HCT116 (cell line): ENCODE data around the gene SYNE2. TPM values are rescaled to one million over a fixed set of nuclear protein-coding genes. Genes with fewer than 3 reads are reported as not detected.

Experiments
- ATAC-seq: fragments of 200-7000 bp; cut with Tn5 transposase; 2 replicates; pipeline ENCODE4 v1.9.1; 2020; ENCODE audit warnings: mild to moderate bottlenecking, moderate library complexity
- BruUV-seq: library from RNA; stranded (reverse); fragments of 400-500 nt; replicated peaks from 2 replicates; lab custom pipeline; 2021; lab: Mats Ljungman, UMichigan
- CTCF ChIA-PET: fragments of 300-600 bp; sonication (Branson Sonifier 250); formaldehyde crosslinking; loops from one replicate; lab custom pipeline; 2021; ENCODE audit warnings: antibody characterized with exemption; lab: Charles Lee
- POLR2A ChIA-PET: fragments of 300-600, 350-600 bp; sonication (Branson Sonifier 250); formaldehyde crosslinking; loops from one replicate; lab custom pipeline; 2021; ENCODE audit warnings: antibody characterized with exemption; lab: Charles Lee
- RAD21 ChIA-PET, 2 experiments: fragments of 300-600 bp; sonication (Branson Sonifier 250); formaldehyde crosslinking; loops; one replicate each; lab custom pipeline; 2023; ENCODE audit warnings: low total read pairs in 2 of 2; ENCODE audit not compliant: uncharacterized antibody in 2 of 2, unreplicated experiment in 2 of 2, low non-redundant PET in 1 of 2; lab: Charles Lee
- DNase-seq: peaks from one replicate; pipeline ENCODE4 v3.0.0-alpha.2; 2010; ENCODE audit warnings: low read depth, low spot score
- H2AFZ ChIP-seq: fragments of 200-600 bp; shearing (Covaris generic), sonication (generic); 2 replicates; pipeline ENCODE4 v1.6.1; 2017; ENCODE audit warnings: low read depth, mixed run types, mixed read lengths, antibody characterized with exemption, low read length; ENCODE audit not compliant: poor library complexity, severe bottlenecking
- H3K27ac ChIP-seq: 2 replicates; pipeline ENCODE4 v1.5.1; 2012; ENCODE audit warnings: low read depth, low read length
- H3K27me3 ChIP-seq: fragments of 200-600 bp; sonication (generic); 2 replicates; pipeline ENCODE4 v1.6.1; 2016; ENCODE audit warnings: mixed run types, low read length, mixed read lengths; ENCODE audit not compliant: insufficient read depth
- H3K36me3 ChIP-seq, 2 experiments: fragments of 200-500 bp in 1 of 2; fragments of 200-600 bp in 1 of 2; sonication (Bioruptor generic) in 1 of 2; sonication (generic) in 1 of 2; 2 replicates each; pipeline versions ENCODE4 v1.5.1 to v1.6.1; 2014 to 2016; ENCODE audit warnings: low read length in 2 of 2, inconsistent platforms in 1 of 2, mixed read lengths in 1 of 2, mixed run types in 1 of 2; ENCODE audit not compliant: insufficient read depth in 2 of 2, control insufficient read depth in 1 of 2
- H3K4me1 ChIP-seq, 2 experiments: fragments of 200-600 bp in 1 of 2; sonication (generic) in 1 of 2; 2 replicates each; pipeline versions ENCODE4 v1.5.1 to v1.6.1; 2012 to 2017; ENCODE audit warnings: low read length in 2 of 2, inconsistent platforms in 1 of 2, mild to moderate bottlenecking in 1 of 2, mixed read lengths in 1 of 2, mixed run types in 1 of 2, moderate library complexity in 1 of 2; ENCODE audit not compliant: insufficient read depth in 2 of 2, control insufficient read depth in 1 of 2
- H3K4me2 ChIP-seq: fragments of 200-600 bp; sonication (generic); 2 replicates; pipeline ENCODE4 v1.6.1; 2017; ENCODE audit warnings: mixed run types, low read length, mixed read lengths
- H3K4me3 ChIP-seq, 2 experiments: fragments of 200-600 bp in 1 of 2; sonication (generic) in 1 of 2; replicated peaks in 1 of 2; 2 replicates each; pipeline ENCODE4 v1.5.1; 2011 to 2016; ENCODE audit warnings: low read length in 2 of 2, control low read depth in 1 of 2, low read depth in 1 of 2, mild to moderate bottlenecking in 1 of 2, mixed read lengths in 1 of 2, mixed run types in 1 of 2
- H3K79me2 ChIP-seq: fragments of 200-600 bp; sonication (generic); 2 replicates; pipeline ENCODE4 v1.6.1; 2017; ENCODE audit warnings: mild to moderate bottlenecking, mixed run types, low read length, moderate library complexity, mixed read lengths; ENCODE audit not compliant: insufficient read depth
- H3K9ac ChIP-seq: fragments of 200-600 bp; sonication (generic); 2 replicates; pipeline ENCODE4 v1.6.1; 2016; ENCODE audit warnings: low read length, mixed read lengths
- H3K9me2 ChIP-seq: fragments of 200-600 bp; sonication (generic), shearing (Covaris generic); 2 replicates; pipeline ENCODE4 v1.6.1; 2017; ENCODE audit warnings: mixed run types, mild to moderate bottlenecking, moderate library complexity; ENCODE audit not compliant: insufficient read depth
- H3K9me3 ChIP-seq, 2 experiments: fragments of 200-500 bp in 1 of 2; fragments of 200-600 bp in 1 of 2; sonication (Bioruptor generic) in 1 of 2; sonication (generic) in 1 of 2; 2 replicates each; pipeline ENCODE4 v1.6.1; 2014 to 2017; ENCODE audit warnings: low read length in 2 of 2, mixed read lengths in 2 of 2, inconsistent platforms in 1 of 2, low read depth in 1 of 2, mild to moderate bottlenecking in 1 of 2, mixed run types in 1 of 2, moderate library complexity in 1 of 2; ENCODE audit not compliant: control insufficient read depth in 1 of 2, insufficient read depth in 1 of 2
- H4K20me1 ChIP-seq: fragments of 200-600 bp; sonication (generic), shearing (Covaris generic); 2 replicates; pipeline ENCODE4 v1.6.1; 2017; ENCODE audit warnings: mixed run types, mild to moderate bottlenecking, moderate library complexity; ENCODE audit not compliant: insufficient read depth
- CBX3 ChIP-seq: IDR thresholded peaks from 2 replicates; pipeline ENCODE4 v1.6.1; 2012; ENCODE audit warnings: low read depth
- EGR1 ChIP-seq: IDR thresholded peaks from 2 replicates; pipeline ENCODE4 v1.6.1; 2012; ENCODE audit warnings: low read depth
- FOSL1 ChIP-seq: IDR thresholded peaks from 2 replicates; pipeline ENCODE4 v1.6.1; 2012; ENCODE audit warnings: low read depth
- JUND ChIP-seq: IDR thresholded peaks from 2 replicates; pipeline ENCODE4 v1.6.1; 2012
- MAX ChIP-seq: IDR thresholded peaks from 2 replicates; pipeline ENCODE4 v1.6.1; 2012
- POLR2A ChIP-seq: IDR thresholded peaks from 2 replicates; pipeline ENCODE4 v1.7.0; 2011; ENCODE audit warnings: borderline replicate concordance; ENCODE audit not compliant: insufficient read depth, insufficient read length; ENCODE audit errors: extremely low read depth
- POLR2AphosphoS5 ChIP-seq: IDR thresholded peaks from 2 replicates; pipeline ENCODE4 v1.6.1; 2011; ENCODE audit warnings: mild to moderate bottlenecking, low read depth, low read length, moderate library complexity
- RAD21 ChIP-seq: IDR thresholded peaks from 2 replicates; pipeline ENCODE4 v1.6.1; 2012; ENCODE audit warnings: low read depth, mild to moderate bottlenecking
- SIN3A ChIP-seq: IDR thresholded peaks from 2 replicates; pipeline ENCODE4 v1.6.1; 2012; ENCODE audit warnings: low read depth
- SP1 ChIP-seq: IDR thresholded peaks from 2 replicates; pipeline ENCODE4 v1.6.1; 2012; ENCODE audit warnings: low read depth
- SRF ChIP-seq: IDR thresholded peaks from 2 replicates; pipeline ENCODE4 v1.6.1; 2012; ENCODE audit warnings: low read depth
- YY1 ChIP-seq: IDR thresholded peaks from 2 replicates; pipeline ENCODE4 v1.6.1; 2011; ENCODE audit warnings: low read length, low read depth, moderate library complexity, mild to moderate bottlenecking; ENCODE audit not compliant: insufficient replicate concordance; ENCODE audit errors: extremely low read depth
- ZFX ChIP-seq: fragments of 450-650 bp; IDR thresholded peaks from 2 replicates; pipeline ENCODE4 v1.6.1; 2017
- ZNF274 ChIP-seq: fragments of 200-500 bp; sonication (Bioruptor generic); IDR thresholded peaks from 2 replicates; pipeline ENCODE4 v1.6.1; 2014; ENCODE audit warnings: mild to moderate bottlenecking, low read depth, low read length, inconsistent platforms
- intact Hi-C: fragments of 100-400 bp; cut with micrococcal nuclease; formaldehyde crosslinking; loops from 2 replicates; pipeline ENCODE4 v1.10.0; 2022
- total RNA-seq: library from RNA; stranded (reverse); gene quantifications from one replicate; pipeline ENCODE4 v1.2.1, GENCODE V29; 2021; ENCODE audit not compliant: unreplicated experiment
- TF ChIP-seq, protein P1 (sequence below), 3 experiments: fragments of 200-600 bp in 1 of 3; sonication (generic) in 1 of 3; IDR thresholded peaks in 2 of 3; conservative IDR thresholded peaks in 1 of 3; 2 replicates each; pipeline ENCODE4 v1.5.1; 2012 to 2017; ENCODE audit warnings: low read depth in 2 of 3, low read length in 2 of 3, antibody characterized with exemption in 1 of 3, borderline replicate concordance in 1 of 3, control low read depth in 1 of 3, mild to moderate bottlenecking in 1 of 3, mixed read lengths in 1 of 3, mixed run types in 1 of 3, moderate library complexity in 1 of 3; ENCODE audit not compliant: insufficient read depth in 1 of 3
- TF ChIP-seq, protein P2 (sequence below): IDR thresholded peaks from 2 replicates; pipeline ENCODE4 v1.6.1; 2011; ENCODE audit warnings: mild to moderate bottlenecking, low read length, moderate library complexity; ENCODE audit not compliant: insufficient replicate concordance; ENCODE audit errors: extremely low read depth

Gene SYNE2
- total RNA-seq, 1 experiment from 2014 or later: 28.8 TPM

DNA sequence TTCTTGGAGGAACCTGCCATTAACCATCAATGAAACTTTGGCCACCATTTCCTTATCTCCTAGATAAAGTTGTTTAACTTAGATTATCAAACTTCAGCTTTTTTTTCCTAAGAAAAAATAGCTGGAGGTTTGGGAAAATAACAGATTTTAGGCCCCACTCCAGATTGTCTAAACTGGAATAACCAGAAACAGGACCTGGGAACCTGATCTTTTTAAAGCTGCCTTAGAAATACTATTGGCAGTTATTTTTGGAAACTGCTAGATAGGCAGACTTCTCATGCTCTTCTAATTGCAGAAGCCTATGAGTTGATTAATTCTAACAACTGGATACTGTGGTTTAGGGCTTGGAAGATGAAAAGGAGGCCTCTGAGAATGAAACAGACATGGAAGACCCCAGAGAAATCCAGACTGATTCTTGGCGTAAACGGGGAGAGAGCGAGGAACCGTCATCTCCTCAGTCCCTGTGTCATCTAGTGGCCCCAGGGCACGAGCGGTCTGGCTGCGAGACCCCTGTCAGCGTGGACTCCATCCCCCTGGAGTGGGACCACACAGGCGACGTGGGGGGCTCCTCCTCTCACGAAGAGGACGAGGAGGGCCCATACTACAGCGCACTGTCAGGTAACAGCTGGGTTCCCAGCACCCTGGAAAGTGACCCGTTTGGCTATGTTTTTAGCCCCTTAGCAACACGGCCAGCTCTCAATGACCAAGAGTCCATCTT is 361.2 kb downstream of the SYNE2 start:
- Histone ChIP-seq H3K27me3 (no peaks in the 10 kb centered on the region), H3K9me3 (no peaks in the 10 kb centered on the region), H3K9me2 (no peaks in the 10 kb centered on the region), H3K79me2 (no peaks in the 10 kb centered on the region), H3K27ac (no peak overlapping the region), H3K36me3 (peaks cover 4 to 7% of the 10 kb centered on the region in 2 experiments; a peak in 1 of 4 replicates), H3K9ac (no peak overlapping the region), H4K20me1 (no peaks in the 10 kb centered on the region), H3K4me3 (no peak overlapping the region), H2AFZ (no peak overlapping the region), H3K4me1 (no peaks in the 10 kb centered on the region), H3K4me2 (no peak overlapping the region)
- no TSS peak for BruUV-seq
- ChIA-PET POLR2A (no interaction called here), RAD21 (no interaction called here), CTCF (no interaction called here)
- intact Hi-C loops: no loop called here
- no peak for TF ChIP-seq CBX3
- no peak for TF ChIP-seq FOSL1
- DNase-seq (no peak), ATAC-seq (no peak)

DNA sequence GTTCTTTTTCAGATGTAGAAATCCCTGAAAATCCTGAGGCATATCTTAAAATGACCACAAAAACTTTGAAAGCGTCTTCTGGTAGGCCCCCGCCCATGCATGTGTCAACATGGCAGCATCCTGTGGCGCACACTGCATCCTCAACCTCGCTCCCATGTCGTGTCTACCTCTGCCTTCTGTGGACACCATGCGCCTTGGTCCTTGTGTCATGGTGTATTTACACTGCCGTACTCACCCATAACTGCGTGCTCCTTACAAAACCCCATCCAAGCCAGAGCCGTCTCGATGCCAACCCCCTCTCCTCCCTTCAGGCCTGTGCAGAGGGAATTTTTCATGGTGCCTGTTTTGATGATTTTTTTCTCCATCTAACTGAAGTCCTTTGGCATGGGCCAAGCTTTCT is 362.5 kb downstream of the SYNE2 start:
- no peaks in the 10 kb centered on the region for H3K27me3 ChIP-seq
- H3K9me3 ChIP-seq: no peaks in the 10 kb centered on the region
- no TSS peak for BruUV-seq
- H2AFZ ChIP-seq: no peak overlapping the region
- H3K27ac ChIP-seq: no peak overlapping the region
- DNase-seq: no peak
- no peak overlapping the region for H3K9ac ChIP-seq
- POLR2A ChIA-PET: no interaction called here
- no peaks in the 10 kb centered on the region for H3K79me2 ChIP-seq
- TF ChIP-seq SRF: no peak
- TF ChIP-seq ZNF274: no peak
- no peak for TF ChIP-seq SP1
- no peak for TF ChIP-seq YY1
- TF ChIP-seq FOSL1: no peak
- TF ChIP-seq, protein P1, sequence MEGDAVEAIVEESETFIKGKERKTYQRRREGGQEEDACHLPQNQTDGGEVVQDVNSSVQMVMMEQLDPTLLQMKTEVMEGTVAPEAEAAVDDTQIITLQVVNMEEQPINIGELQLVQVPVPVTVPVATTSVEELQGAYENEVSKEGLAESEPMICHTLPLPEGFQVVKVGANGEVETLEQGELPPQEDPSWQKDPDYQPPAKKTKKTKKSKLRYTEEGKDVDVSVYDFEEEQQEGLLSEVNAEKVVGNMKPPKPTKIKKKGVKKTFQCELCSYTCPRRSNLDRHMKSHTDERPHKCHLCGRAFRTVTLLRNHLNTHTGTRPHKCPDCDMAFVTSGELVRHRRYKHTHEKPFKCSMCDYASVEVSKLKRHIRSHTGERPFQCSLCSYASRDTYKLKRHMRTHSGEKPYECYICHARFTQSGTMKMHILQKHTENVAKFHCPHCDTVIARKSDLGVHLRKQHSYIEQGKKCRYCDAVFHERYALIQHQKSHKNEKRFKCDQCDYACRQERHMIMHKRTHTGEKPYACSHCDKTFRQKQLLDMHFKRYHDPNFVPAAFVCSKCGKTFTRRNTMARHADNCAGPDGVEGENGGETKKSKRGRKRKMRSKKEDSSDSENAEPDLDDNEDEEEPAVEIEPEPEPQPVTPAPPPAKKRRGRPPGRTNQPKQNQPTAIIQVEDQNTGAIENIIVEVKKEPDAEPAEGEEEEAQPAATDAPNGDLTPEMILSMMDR (IDR thresholded peaks at IDR 0.05 in 2 of 3, conservative IDR thresholded peaks at IDR 0.05 in 1 of 3; ENCODE audit: borderline replicate concordance in 1 of 3, insufficient read depth in 1 of 3, low read depth in 2 of 3, low read length in 2 of 3): no peak
- TF ChIP-seq, protein P2, sequence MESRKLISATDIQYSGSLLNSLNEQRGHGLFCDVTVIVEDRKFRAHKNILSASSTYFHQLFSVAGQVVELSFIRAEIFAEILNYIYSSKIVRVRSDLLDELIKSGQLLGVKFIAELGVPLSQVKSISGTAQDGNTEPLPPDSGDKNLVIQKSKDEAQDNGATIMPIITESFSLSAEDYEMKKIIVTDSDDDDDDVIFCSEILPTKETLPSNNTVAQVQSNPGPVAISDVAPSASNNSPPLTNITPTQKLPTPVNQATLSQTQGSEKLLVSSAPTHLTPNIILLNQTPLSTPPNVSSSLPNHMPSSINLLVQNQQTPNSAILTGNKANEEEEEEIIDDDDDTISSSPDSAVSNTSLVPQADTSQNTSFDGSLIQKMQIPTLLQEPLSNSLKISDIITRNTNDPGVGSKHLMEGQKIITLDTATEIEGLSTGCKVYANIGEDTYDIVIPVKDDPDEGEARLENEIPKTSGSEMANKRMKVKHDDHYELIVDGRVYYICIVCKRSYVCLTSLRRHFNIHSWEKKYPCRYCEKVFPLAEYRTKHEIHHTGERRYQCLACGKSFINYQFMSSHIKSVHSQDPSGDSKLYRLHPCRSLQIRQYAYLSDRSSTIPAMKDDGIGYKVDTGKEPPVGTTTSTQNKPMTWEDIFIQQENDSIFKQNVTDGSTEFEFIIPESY: no peak
- TF ChIP-seq POLR2AphosphoS5: no peak
- no peak for TF ChIP-seq MAX
- no peak for TF ChIP-seq EGR1
- TF ChIP-seq JUND: no peak
- no peak for TF ChIP-seq SIN3A
- TF ChIP-seq POLR2A: no peak
- no peak for TF ChIP-seq RAD21
- no peak for TF ChIP-seq ZFX
- TF ChIP-seq, all 23 proteins: peak for 0
- RAD21 ChIA-PET: no interaction called here
- Histone ChIP-seq H3K4me3 (no peak overlapping the region), H3K4me1 (no peaks in the 10 kb centered on the region), H3K9me2 (no peaks in the 10 kb centered on the region), H3K36me3 (peaks cover 7 to 8% of the 10 kb centered on the region in 2 experiments; a peak in 1 of 4 replicates), H3K4me2 (no peak overlapping the region), H4K20me1 (no peaks in the 10 kb centered on the region)
- no peak for ATAC-seq
- intact Hi-C loops: no loop called here
- CTCF ChIA-PET: no interaction called here
